GM06990 (cell line): ENCODE data around the gene DCHS1.

Source experiments
- DNase-seq: peaks from one replicate; pipeline ENCODE4 v3.0.0-alpha.2; 2011; ENCODE audit not compliant: insufficient read length; ENCODE audit errors: extremely low read depth
- H3K27me3 ChIP-seq: replicated peaks from 2 replicates; pipeline ENCODE4 v1.6.0; 2011; ENCODE audit warnings: low read length; ENCODE audit not compliant: control insufficient read depth, insufficient read depth
- H3K36me3 ChIP-seq: 2 replicates; pipeline ENCODE4 v1.5.1; 2011; ENCODE audit warnings: low read length; ENCODE audit not compliant: control insufficient read depth, insufficient read depth
- H3K4me3 ChIP-seq: replicated peaks from 2 replicates; pipeline ENCODE4 v1.5.1; 2011; ENCODE audit warnings: low read depth, mild to moderate bottlenecking, control low read depth, low read length
- CTCF ChIP-seq: IDR thresholded peaks from 2 replicates; pipeline ENCODE4 v1.5.1; 2011; ENCODE audit warnings: low read length, control low read depth, mild to moderate bottlenecking, inconsistent platforms; ENCODE audit not compliant: insufficient read depth, poor library complexity, severe bottlenecking

The DCHS1 gene

GRCh38 chr11:6612213-6613041 lies 43.2 kb downstream of the DCHS1 start, which contains the start of gene TAF10:
Gene TAF10, minus strand, starts transcription at chr11:6612216. Its CDS starts 27 bp downstream, at chr11:6612189.
- H3K36me3 ChIP-seq, result peaks cover 25% of the 10 kb centered on the region
- peak; percentile 50 for TF ChIP-seq CTCF
- peak; percentile 96 for DNase-seq
- H3K4me3 ChIP-seq, result peak within 1 kb of the TSS; percentile 62
- no peaks in the 10 kb centered on the region for H3K27me3 ChIP-seq

GRCh38 chr11:6611963-6612212 lies 43.7 kb downstream of the DCHS1 start:
- Histone ChIP-seq H3K4me3 (peak overlapping the region; percentile 62), H3K36me3 (peaks cover 25% of the 10 kb centered on the region), H3K27me3 (no peaks in the 10 kb centered on the region)
- no peak for TF ChIP-seq CTCF
- DNase-seq, result no peak

- H3K36me3 ChIP-seq, result peaks cover 25% of the 10 kb centered on the region
- TF ChIP-seq CTCF, result no peak
- DNase-seq, result peak; percentile 54
- peak overlapping the region; percentile 62 for H3K4me3 ChIP-seq
- H3K27me3 ChIP-seq, result no peaks in the 10 kb centered on the region
Observed at GRCh38 chr11:6611092-6611962, 44.3 kb downstream of the DCHS1 start.

- DNase-seq, result no peak
- H3K4me3 ChIP-seq, result no peak overlapping the region
- TF ChIP-seq CTCF, result no peak
- H3K27me3 ChIP-seq, result no peaks in the 10 kb centered on the region
- H3K36me3 ChIP-seq, result peaks cover 21% of the 10 kb centered on the region
Observed at GRCh38 chr11:6610591-6610990, 45.0 kb downstream of the DCHS1 start.

- Histone ChIP-seq H3K36me3 (peaks cover 18% of the 10 kb centered on the region), H3K27me3 (no peaks in the 10 kb centered on the region), H3K4me3 (no peak overlapping the region)
- no peak for DNase-seq
- TF ChIP-seq CTCF, result no peak
Observed at GRCh38 chr11:6609502-6610015, 46.0 kb downstream of the DCHS1 start.
